Adrenal gland (tissue), 5 donors: ENCODE measurements around the gene KCNF1.

Experiments
- POLR2A ChIP-seq, 2 donors: fragments of 450-650 bp; IDR thresholded peaks; one replicate each; pipeline ENCODE4 v1.6.1; 2017; ENCODE audit warnings: antibody characterized with exemption in 2 of 2, mild to moderate bottlenecking in 2 of 2, moderate library complexity in 1 of 2
- TF ChIP-seq, protein P1 (sequence below), 6 experiments: fragments of 450-650 bp in 4 of 6; fragments of 200-600 bp in 2 of 6; sonication (generic) in 1 of 6; IDR thresholded peaks; 1 replicate in 5 of 6; 2 replicates in 1 of 6; pipeline versions ENCODE4 v1.5.1 to v1.8.0; 2016 to 2021; ENCODE audit warnings: antibody characterized with exemption in 6 of 6, mild to moderate bottlenecking in 2 of 6, moderate library complexity in 1 of 6
- donor health status: DM: no; HTN: no; CAD: no.

DNA sequence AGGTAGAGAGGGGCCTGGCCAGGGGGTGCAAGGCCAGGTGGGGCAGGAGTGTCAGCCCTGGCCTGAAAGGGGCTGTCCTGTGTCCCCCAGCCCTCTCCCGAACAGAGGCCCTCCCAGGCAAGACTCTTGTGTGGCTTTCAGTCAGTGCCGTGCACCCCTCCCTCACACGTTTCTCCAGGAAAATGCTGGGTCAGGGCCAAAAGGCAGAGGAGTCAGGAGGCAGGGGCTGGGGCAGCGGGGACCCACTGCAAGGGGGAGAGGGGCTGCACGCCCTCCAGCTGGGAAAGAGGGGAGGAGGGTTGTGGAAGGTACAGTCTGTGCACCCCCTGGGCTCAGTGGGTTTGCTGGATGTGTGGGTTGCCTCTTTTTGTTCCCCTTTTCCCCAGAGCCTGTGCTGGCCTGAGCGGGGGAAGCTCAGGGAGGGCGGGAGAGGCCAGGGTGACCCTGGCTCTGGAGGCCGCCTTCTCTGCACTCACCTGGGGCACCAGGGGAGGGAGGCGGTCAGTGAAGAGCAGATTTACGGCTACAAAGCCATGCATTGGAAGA lies 4.1 kb downstream of the KCNF1 start:
- TF ChIP-seq, protein P1, sequence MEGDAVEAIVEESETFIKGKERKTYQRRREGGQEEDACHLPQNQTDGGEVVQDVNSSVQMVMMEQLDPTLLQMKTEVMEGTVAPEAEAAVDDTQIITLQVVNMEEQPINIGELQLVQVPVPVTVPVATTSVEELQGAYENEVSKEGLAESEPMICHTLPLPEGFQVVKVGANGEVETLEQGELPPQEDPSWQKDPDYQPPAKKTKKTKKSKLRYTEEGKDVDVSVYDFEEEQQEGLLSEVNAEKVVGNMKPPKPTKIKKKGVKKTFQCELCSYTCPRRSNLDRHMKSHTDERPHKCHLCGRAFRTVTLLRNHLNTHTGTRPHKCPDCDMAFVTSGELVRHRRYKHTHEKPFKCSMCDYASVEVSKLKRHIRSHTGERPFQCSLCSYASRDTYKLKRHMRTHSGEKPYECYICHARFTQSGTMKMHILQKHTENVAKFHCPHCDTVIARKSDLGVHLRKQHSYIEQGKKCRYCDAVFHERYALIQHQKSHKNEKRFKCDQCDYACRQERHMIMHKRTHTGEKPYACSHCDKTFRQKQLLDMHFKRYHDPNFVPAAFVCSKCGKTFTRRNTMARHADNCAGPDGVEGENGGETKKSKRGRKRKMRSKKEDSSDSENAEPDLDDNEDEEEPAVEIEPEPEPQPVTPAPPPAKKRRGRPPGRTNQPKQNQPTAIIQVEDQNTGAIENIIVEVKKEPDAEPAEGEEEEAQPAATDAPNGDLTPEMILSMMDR (IDR thresholded peaks at IDR 0.05), result no peak
- TF ChIP-seq POLR2A (IDR thresholded peaks at IDR 0.05), result no peak
